ENCODE measurements around the gene RTL3.
"Not testable (repeated sequence)": the region's sequence is repeated elsewhere in the genome, so short reads cannot be mapped to it uniquely, and the experiment has no call there.

RTL3 gene, protein sequence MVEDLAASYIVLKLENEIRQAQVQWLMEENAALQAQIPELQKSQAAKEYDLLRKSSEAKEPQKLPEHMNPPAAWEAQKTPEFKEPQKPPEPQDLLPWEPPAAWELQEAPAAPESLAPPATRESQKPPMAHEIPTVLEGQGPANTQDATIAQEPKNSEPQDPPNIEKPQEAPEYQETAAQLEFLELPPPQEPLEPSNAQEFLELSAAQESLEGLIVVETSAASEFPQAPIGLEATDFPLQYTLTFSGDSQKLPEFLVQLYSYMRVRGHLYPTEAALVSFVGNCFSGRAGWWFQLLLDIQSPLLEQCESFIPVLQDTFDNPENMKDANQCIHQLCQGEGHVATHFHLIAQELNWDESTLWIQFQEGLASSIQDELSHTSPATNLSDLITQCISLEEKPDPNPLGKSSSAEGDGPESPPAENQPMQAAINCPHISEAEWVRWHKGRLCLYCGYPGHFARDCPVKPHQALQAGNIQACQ

DNA sequence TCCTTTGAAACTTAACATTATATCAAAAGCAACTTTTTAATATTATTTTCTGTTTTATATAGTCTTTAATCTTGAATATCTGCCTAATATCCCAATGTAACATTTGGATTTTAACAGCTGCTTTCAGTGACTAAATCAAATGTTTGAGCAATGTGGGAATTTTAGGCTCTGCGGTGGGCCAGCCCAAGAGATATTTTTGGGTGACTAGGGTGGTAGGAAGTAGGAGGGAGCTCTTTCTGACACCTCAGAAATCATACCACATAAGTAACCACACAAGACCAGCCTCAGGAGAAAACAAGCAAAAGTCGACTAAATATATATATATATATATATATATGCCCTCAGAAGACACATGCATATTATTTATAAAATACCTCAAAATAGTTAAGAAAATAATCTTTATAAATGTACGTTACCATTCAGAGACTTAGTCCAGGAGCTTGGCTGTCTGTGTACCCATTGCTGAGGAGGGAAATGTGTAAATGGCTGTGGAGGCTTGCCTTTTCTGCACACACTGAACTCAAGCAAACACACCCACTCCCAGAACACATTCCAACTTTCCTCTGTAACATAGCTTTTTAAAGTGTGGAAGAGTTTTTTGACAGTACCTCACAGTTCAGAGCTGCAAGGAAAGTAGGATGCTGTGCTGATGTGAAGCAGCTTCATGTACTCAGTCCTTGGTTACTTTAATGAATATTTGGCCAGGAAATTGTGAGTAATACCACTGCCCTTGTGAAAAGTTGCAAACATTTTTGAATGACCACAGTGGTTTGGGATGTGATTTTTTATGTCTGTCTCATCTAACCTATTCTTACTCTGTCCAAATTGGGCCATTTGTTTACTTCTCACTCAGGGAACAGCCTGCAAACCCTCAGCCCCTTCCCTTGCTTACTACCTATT lies at the start of gene RTL3:
Gene RTL3, minus strand, starts transcription at position 484 of the 900 bp plus-strand sequence. CDS start 908 bp downstream, outside the sequence.
- DNase-seq = no peak

DNA sequence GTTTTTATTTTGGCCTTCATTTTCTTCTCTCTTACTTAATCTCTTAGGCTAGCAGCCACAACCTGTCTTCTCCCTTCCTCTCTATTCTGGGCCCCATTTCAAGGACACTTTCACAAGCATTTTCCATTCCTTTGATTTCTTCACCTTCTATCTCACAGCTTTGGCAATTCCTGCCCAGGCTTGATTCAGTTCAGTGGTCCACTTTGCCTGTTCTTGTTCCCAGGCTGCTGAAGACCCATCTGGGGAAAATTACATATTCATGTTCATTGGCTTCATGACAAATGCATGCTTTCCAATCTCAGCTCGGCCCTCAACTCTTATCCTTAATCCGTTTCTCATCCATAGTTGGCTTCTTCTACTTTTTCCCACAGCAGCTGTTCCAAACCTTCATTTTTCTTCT lies 49.7 kb upstream of the RTL3 start:
- DNase-seq = no peak

DNA sequence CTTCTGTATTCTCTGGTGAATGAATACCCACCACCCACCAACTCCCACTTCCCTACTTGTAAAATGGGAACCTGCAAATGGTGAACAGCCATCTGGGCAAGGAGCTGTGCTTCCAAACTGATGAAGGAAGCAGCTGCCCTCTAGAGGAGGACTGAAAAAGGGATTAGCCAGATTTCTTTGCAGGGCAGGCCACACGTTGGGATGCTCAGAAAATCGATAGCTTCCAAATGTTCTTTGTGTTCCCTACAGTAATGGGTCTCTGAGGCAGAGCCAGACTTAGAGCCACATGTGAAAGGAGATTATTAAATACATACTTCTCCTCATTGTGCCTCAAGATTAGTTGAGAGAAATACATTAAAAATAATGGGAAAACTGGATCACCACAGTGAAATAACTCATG lies 49.1 kb upstream of the RTL3 start:
- peak; percentile 61 for DNase-seq

DNA sequence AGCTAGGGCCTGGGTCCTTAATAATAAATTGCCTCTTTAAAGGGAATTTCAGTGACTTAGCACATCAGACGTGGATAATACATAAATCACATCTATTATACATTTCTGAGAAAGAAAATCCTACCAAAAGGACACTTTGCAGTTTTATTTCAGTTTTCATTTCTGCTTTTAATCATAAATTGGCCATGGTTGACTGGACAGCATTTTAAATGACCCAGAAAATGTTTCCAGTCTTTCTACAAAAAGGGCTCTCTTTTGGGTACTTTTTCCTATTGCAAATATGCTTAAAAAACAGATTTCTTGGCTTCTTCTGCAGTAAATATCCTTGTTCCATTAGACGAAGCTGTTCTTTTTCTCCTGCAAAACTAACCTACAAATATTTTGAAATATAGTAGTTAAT lies 46.9 kb upstream of the RTL3 start:
- no peak for DNase-seq

DNA sequence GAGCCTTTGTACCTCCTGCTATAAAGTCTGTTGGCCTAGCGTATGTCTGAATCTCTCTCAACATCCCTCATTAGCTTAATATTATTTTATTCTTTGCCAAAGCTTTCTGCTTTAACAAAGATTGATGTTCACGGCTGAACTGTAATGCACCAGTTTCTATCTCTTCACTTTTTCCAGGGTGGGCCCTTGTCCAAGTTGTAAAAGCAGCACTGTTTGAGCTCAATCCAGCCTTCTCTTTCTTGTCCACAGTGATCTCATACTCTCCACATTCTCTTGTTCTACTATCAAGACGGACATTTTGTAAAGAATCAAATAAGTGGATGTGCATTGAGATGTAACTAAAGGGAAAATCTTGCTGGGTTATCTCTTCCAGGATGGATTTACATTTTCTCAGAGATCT lies 34.4 kb upstream of the RTL3 start:
- no peak for DNase-seq

DNA sequence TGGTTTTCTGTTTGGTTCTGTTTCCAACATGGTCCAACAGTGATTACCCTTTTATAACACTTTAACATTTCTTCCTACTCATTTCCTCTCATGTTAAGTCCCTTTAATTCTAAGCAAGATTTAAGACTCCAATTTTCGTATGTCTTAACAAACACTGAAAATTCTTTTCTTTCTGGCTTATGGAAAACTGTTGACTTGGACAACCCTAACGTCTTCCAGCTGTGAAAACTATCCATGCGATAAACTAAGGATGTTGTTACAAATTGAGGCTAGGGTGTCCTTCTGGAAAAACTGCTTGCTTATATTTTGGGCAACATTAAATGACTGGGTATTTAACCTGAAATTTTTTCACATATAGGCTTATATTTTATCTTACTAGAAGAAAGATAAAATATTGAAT lies 33.9 kb upstream of the RTL3 start:
- DNase-seq = no peak

DNA sequence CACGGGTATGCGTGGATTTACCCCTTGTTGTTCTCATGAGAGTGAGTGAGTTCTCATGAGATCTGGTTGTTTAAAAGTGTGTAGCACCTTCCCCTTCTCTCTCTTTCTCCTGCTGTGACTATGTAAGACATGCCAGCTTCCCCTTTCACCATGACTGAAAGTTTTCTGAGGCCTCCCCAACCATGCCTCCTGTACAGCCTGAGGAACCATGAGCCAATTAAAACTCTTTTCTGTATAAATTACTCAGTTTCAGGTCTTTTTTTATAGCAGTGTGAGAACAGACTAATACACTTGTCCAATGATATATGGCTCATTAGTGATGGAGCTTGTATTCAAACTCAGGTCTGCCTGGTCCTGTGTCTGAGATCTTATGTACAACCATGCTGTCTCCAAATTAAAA lies 28.5 kb upstream of the RTL3 start:
- DNase-seq = no peak

DNA sequence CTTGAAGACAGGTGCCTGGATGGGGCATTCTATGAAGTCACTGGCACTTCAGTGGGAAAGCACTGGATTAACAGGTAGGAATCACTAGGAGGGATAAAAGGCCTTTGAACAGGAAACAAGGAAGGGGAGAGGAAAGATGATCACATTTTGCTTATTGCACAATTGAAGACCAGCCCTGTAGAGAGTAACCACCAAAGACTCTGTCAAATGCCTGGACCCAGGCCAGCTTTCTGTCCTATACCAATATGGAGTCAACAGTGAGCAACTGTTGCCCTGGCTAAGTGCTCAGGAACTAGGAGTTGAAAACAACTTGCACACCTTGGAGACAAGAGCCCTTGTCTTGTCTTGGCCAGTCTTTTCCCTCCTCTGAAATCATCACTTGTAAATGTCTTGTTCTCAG lies 14.1 kb upstream of the RTL3 start:
- no peak for DNase-seq

DNA sequence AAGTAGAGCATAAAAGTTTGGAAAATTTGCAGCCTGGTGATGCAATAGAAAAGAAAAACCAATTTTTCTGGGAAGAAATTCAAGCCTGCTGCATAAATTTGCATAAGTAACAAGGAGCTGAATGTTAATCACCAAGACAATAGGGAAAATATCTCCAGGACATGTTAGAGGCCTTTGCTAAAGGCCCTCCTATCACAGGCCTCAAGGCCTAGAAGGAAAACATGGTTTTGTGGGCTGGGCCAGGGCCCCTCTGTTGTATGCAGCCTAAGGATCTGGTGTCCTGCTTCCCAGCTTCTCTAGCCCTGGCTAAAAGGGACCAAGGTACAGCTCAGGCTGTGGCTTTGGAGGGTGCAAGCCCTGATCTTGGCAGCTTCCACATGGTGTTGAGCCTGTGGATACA lies 6.2 kb upstream of the RTL3 start:
- no peak for DNase-seq

DNA sequence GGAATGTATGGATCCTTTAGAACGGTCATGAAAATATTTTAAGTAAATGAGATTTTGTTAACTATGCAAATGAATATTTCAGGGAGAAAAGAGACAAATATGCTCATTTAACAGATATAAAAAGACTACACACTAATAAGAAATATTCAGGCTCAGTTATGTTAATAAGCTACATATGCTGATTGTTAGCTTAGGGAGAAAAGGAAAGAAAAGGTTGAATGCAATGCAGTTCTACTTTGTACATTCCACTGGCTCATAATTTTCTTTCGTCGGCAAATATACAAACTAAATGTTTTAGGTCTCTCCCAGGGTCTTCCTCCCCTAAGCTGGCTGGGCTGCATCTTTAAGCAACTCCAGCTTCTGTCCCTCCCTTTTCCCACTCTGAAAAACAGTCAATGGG lies 2.7 kb upstream of the RTL3 start:
- DNase-seq = no peak

DNA sequence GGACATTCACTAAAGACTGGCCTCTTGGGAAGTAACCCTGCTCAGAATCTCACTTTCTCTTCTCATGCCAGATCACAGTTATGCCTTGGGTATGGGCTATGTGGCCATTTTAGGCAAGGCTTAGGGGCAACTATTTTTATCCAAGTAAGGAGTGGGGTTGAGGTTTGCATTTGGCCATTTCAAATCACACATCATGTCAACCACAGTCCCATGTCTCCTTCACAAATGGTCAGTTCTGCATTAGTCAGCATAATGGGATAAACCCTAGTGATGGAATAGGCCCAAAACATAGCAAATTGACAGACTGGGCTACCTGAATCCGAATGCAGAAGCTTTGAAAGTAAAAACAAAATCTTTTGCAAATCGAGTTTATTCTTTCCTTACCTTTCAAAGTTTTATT lies 827 bp upstream of the RTL3 start:
- no peak for DNase-seq

DNA sequence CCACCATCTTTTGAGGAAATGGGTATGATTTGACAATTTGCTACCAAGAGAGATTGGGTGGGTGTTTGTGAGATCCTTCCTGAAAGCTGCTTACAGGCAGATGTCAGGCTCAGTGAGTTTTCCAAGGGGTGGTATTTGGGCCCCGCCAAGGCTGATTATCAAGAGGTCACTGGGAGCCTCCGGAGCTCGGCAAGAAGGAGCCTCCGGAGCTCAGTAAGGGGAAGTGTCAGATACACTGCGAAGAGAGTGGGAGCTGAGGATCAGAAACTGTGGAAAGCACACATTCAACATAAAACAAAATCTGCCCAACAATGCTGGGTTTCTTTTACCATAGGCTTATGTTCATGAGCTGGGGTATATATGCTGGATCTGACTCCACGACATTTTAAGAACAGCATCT lies 714 bp downstream of the RTL3 start:
- no peak for DNase-seq

DNA sequence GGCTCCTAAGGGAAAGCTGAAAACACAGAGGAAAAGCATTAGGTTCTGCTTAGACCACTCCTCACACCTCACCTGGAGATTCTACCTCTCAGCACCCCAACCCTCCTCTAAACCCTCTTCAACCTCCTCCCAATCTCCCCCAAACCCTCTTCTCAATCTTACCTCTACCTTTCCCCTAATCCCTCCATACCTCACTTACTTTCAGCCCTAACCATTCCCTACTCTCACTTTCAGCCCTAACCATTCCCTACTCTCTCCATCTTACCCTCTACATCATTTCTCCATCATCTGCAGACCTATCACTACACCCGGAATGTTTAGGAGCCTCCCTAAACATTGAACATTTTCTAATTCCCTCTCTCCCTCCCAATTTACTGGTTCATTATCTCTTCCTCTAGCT lies 3.5 kb downstream of the RTL3 start:
- no peak for DNase-seq

DNA sequence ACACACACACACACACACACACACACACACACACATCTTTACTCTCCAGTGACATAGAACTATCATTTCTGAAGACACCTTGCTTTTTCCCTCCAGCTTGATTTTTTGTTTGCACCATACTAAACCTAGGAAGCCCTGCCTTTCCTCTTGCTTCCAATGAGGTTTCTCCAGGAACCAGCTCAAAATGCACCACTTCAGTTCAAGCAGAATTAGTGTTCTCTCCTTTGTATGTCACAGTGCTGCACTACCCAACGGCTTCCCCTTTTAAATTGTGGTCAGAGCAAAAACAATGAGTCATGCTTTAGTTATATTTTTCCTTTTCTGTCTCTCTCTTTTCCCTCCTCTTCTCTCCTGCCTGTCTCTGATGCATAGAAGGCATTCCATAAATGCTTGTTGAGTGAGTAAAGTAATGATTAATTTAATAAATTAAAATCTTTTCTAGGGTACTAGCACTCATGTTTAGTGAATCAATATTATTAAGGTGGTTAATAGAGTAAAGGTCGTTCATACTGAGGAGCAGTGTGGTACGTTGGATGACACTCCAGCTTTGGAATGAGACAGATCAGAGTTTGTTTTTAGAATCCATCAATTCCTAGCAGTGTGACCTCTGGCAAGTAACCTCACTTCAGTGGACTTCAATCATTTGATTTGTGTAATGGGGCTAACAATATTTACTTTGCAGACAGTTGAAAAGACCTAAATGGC lies 5.9 kb downstream of the RTL3 start:
- no peak for DNase-seq

DNA sequence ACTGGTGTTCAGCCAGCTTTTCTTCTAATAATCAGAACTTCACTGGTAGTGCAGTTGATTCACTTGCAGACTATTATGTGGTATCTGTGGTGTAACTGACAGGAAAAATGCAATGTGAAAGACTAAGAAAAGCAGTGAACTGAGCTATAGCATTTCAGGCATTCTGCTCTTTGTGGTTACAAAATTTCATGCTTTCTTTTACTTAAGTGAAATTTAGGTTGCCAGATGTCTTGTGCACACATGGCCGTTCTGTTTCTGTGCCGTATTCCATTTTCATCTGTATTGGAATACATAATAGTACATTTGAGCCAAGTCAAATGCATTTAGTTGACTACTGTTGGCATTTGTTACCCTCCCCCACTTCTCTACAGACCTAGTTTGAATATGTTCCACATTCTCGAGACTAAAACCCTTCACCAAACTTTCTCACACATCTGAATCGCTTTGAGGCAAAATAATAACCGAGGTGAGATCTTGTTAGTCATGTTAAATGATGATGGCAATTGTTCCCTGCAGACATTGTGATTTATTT lies 8.2 kb downstream of the RTL3 start:
- DNase-seq = no peak

DNA sequence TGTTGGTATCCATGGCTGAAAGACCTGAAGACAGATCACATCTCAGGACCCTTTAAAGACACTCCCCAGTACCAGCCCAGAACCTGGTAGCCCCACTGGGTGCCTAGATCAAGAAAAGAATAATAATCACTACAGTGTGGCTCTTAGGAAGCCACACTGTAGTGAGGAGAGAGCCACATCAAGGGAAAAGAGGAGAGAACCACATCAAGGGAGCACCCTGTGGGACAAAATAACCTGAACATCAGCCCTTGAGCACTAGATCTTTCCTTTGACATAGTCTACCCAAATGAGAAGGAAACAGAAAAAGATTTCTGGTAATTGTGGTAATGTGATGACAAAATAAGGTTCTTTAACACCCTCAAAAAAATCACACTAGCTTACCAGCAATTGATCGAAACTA lies 15.3 kb downstream of the RTL3 start:
- DNase-seq = no peak

DNA sequence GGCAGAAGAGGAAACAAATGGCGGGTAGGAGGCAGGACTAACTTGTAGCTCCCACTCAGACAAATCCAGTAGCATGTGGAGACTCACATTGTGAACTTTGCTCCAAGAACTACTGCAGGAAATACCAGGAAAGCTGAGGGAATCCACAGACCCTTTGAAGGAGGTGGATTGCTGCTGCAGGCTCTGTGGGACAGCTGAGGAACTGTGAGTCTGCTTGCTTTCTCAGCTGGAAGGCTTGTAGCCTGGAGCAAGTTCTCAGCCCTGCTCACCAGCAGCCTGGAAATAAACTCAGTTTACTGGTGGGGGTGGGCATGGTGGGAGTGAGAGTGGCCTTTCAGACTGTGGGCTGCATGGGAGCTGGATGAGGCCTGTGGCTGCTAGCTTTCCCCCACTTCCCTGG lies 16.0 kb downstream of the RTL3 start:
- no peak for DNase-seq

DNA sequence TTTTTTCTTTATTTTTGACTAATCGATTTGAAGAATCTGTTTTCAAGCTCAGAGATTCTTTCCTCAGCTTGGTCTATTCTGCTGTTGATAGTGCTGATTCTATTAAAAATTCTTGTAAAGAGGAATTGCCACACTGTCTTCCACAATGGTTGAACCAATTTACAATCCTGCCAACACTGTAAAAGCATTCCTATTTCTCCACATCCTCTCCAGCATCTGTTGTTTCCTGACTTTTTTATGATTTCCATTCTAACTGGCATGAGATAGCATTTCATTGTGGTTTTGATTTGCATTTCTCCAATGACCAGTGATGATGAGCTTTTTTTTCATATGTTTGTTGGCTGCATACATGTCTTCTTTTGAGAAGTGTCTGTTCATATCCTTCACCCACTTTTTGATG lies 23.0 kb downstream of the RTL3 start:
- not testable (repeated sequence) for DNase-seq

DNA sequence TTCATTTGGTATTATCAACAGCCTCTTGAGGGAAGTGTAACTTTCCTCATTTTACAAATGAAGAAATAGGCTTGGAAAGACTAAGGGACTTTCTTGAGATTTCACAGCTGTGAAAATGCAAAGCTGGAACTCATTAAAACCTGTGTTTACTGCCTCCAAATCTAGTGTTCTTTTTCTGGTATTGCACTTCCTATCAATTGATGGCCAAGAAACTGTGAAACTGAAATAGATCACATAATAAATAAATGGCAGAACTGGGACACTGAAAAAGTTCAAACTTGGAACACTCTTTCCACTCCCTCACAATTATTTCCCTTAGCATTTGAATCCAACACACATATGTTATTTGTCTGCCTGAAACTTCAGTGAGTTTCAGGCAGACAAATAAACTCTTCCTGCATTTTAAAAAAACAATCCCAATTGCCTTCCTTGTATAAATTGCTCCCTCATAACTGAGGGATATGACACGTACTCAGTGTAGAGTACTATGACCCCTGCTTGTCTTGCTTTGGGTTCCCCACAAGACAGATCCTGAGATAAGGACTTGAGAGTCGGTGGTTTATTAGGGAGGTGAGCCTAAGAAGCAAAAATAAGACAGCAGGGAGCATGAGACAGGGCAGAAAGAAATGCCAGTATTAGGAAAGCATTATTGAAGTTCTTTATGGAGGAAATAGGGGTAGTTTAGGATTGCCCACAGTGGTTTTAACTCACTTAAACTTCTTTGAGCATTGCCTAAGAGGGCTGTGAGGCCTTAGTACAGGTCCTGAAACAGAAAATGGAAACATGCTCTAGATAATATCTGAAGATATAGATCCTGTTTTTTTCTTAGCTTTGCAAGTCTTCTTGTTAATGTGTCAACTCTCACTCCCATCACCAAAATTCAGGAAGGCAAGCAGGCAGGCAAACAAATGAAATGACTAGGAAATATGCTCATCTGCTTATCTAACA lies 33.9 kb downstream of the RTL3 start:
- no peak for DNase-seq

DNA sequence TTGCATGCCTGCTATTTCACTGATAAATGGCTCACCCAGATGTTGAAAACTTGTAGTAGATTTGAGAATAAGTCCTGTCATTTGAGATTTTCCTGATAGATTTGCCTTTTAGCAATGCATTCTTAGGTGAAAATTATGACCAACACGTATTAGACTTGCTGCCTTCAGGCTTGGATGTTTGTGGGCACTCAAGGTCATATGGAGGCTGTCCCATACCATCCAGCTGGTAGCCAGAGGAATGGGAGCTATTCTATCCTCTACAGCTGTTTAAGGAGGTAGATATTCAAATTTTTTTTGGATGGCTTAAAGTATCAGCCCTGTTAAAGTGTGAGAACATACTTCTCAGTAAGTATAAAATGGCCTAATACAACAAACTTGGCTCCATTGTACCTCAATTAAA lies 34.7 kb downstream of the RTL3 start:
- no peak for DNase-seq

DNA sequence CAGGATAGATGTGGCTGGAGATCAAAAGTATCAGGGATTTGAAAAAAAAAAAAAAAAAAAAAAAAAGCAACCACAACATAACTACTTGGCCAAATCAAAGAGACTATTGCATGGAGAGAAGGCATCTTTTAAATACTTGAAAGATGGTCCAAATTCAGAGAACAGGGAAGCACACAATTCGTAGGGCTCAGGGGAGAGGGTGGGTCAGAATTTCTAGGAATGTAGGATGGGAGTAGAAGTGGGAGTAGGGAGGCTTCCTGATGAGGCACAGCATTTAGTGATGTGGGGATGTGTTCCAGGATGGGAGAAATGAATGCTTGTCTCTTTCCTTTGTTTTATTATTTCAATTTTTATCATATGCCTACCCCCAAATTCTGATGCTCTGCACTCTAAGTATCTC lies 36.3 kb downstream of the RTL3 start:
- no peak for DNase-seq

DNA sequence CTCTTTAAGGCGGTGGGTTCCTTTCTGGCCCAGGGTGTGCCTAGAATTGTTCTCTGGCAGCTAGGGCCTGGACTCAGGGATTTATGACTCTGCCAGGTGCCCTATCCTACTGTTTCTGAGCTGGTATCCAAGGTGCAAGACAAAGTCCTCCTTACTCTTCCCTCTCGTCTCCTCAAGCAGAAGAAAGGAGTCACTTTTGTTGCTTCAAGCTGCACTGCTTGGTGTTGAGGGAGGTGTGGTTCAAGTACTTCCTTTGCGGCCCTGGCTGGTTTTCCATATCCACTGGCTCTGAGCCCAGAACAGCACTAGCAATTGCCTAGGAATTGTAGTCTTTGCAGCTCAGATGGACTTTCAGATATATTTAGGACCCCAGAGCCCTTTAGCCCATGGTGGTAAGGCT lies 39.3 kb downstream of the RTL3 start:
- no peak for DNase-seq

Data from NCI-H82 (cell line).